ENCODE results near the gene PDGFRA.
"Not testable (repeated sequence)": the region's sequence is repeated elsewhere in the genome, so short reads cannot be mapped to it uniquely, and the experiment has no call there.

PDGFRA gene

DNA sequence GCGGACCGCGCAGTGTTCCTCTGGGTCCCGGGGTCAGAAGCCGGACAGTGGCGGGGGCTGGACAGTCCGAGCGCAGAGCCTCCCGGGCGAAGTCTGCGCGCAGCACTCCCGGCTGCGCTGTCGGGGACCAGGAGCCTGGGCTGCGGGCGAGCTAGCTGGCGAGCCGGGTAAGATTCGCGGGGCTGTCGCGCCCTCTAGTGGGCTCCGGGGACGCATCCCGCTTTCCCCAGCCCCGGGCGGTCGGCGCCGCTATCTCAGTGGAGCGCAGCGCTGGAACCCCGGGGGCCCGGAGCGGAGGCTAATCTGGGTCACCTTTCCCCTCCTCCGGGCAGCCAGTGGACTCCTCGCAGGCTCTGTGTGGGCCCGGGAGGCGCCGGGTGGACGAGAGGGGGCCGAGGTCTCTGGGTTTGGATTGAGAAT lies 4.2 kb downstream of the PDGFRA start:
- DNase-seq (ENCODE audit: extremely low read depth, low read depth): no peak
- TF ChIP-seq, protein P1, sequence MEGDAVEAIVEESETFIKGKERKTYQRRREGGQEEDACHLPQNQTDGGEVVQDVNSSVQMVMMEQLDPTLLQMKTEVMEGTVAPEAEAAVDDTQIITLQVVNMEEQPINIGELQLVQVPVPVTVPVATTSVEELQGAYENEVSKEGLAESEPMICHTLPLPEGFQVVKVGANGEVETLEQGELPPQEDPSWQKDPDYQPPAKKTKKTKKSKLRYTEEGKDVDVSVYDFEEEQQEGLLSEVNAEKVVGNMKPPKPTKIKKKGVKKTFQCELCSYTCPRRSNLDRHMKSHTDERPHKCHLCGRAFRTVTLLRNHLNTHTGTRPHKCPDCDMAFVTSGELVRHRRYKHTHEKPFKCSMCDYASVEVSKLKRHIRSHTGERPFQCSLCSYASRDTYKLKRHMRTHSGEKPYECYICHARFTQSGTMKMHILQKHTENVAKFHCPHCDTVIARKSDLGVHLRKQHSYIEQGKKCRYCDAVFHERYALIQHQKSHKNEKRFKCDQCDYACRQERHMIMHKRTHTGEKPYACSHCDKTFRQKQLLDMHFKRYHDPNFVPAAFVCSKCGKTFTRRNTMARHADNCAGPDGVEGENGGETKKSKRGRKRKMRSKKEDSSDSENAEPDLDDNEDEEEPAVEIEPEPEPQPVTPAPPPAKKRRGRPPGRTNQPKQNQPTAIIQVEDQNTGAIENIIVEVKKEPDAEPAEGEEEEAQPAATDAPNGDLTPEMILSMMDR (IDR thresholded peaks at IDR 0.05; ENCODE audit: low read depth, low read length): peak; percentile 72

DNA sequence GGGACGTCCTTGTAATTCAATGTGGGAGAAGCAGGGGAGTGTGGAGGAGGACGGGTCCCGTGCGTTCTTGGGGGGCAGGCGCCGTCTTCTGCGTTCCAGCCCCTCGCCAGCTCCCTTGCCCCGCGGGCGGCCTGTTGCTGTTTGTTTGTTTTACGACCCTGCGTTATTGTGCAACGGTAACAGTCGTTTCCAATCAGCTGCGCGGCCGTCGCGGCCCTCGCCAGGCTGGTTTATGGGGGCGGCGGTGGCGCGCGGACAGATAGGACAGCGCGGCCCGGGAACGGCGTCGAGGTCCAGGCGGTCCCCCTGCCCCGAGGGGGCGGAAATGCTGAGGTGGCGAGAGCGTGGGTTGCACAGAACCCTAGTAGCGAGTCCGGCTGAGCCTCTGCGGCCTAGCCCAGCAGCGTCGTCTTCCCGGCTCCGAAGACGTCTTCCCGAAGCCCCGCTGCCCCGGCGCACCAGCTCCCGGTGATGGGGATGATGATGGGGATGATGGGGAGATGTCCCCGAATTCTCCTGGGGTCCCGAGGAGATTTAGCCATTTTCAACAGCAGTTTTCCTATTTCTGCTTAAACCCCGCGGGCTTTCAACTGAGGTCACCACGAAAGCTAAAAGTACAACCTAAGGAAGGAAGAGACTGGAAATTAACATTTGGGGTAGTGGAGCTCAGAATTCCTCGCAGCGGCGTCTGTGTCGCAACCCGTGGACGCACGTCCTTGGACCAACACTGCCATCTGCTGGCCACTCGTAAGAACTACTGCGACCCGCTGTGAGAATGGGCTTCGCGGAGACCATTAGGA lies 4.8 kb downstream of the PDGFRA start:
- TF ChIP-seq, protein P1 (IDR thresholded peaks at IDR 0.05; ENCODE audit: low read depth, low read length): peak; percentile 81
- no peak for DNase-seq (ENCODE audit: extremely low read depth, low read depth)

DNA sequence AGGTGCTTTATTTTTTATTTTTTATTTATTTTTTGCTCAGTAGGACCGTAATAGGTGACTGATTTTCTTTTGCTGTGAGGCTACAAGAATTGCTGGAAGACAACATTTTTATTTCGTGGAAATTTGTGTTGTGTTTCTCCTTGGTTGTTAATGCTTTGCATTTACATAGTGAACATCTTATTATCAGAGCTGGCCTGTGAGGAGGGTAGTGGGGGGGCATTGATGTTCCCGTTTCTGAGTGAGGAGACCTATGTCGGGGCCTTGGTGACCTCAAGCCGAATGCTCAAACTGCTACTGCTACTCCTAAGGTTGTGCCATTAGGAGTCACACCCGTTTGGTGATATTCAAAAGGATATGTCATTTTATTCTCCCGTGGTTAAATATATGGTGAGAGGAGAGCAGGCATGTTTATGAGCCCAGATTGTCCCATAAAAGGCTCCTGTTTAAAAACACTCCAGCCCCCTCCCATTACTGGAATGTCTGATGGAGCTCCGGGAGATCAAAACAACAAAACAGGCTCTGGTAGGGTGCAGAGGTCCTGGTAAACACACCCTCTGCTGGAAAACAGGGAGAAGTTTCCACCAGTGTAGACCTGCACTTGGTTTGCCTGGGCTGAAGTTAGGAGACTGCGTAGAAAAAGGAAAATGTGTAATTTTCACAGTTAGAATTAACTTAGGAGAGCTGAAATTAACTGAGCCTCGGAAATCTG lies 5.6 kb downstream of the PDGFRA start:
- TF ChIP-seq, protein P1 (IDR thresholded peaks at IDR 0.05; ENCODE audit: low read depth, low read length): no peak; the same call in 1 of the 2 replicates
- DNase-seq (ENCODE audit: extremely low read depth, low read depth): no peak

DNA sequence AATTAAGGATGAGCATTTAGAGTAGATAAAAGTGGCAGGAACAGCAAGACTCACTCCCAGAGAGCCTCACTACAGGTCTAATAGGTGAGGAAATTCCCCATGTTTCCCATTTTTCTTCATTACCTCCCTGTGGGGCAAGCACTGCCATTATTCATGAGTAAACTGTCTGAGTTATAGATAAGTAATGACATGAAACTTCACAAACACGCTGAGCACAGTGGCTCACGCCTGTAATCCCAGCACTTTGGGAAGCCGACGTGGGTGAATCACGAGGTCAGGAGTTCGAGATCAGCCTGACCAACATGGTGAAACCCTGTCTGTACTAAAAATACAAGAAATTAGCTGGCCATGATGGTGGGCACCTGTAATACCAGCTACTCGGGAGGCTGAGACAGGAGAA lies 7.2 kb downstream of the PDGFRA start:
- not testable (repeated sequence) for DNase-seq (ENCODE audit: extremely low read depth, low read depth)

DNA sequence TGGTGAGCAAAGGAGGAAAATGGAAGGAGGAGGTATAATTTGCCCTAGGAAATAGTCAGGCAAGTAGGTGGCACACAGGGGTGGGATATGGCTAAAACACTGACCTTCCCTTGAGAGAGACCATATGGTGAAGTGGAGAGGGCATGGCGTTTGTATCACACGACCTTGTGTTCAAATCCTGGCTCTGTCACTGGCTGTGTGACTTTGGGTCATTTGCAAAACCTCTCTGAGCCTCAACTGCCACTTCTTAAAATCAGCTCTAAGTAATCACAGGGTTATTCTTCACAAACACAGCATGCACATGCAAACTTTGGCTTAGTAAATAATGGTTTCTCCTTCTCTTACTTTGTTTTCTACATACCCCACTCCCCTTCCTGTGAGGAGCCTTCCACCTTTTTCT lies 8.7 kb downstream of the PDGFRA start:
- TF ChIP-seq, protein P1 (IDR thresholded peaks at IDR 0.05; ENCODE audit: low read depth, low read length): no peak
- DNase-seq (ENCODE audit: extremely low read depth, low read depth): no peak

DNA sequence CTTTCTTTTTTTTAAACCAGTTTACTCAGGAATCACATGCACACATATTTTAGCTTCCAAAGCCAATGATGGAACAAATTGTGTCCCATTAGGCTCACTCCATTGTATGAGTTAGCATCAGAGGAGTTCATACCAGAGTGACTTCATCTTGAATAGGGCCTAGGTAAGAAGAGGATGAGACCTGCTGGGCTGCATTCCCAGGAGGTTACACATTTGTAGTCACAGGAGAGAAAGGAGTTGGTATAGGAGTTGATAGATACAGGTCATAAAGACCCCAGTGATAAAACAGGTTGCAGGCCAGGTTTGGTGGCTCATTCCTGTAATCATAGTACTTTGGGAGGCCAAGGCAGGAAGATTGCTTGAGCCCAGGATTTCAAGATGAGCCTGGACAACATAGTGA lies 9.3 kb downstream of the PDGFRA start:
- TF ChIP-seq, protein P1 (IDR thresholded peaks at IDR 0.05; ENCODE audit: low read depth, low read length): no peak
- no peak for DNase-seq (ENCODE audit: extremely low read depth, low read depth)

DNA sequence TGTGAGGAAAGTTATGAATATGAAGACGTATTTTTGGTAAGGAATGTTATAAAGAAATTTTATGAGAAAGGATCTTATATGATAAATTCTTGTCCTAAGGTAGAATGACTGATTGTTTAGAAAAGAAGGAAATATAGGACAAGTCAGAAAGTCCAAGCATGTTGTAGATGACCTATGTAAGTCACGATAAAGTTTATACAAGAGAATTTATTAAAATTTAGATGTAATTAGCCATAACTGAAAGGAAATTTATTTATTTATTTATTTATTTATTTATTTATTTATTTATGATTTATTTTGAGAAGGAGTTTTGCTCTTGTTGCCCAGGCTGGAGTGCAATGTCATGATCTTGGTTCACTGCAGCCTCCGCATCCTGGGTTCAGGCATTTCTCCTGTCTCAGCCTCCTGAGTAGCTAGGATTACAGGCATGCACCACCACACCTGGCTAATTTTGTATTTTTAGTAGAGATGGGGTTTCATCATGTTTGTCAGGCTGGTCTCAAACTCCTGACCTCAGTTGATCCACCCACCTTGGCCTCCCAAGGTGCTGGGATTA lies 12.3 kb downstream of the PDGFRA start:
- DNase-seq (ENCODE audit: extremely low read depth, low read depth): not testable (repeated sequence)

DNA sequence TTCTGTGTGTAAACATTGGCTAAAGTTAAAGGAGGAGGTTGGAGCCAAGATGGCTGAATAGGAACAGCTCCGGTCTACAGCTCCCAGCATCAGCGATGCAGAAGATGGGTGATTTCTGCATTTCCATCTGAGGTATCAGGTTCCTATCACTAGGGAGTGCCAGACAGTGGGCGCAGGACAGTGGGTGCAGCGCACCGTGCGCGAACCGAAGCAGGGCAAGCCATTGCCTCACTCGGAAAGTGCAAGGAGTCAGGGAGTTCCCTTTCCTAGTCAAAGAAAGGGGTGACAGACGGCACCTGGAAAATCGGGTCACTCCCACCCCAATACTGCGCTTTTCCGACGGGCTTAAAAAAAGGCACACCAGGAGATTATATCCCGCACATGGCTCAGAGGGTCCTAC lies 14.4 kb downstream of the PDGFRA start:
- not testable (repeated sequence) for DNase-seq (ENCODE audit: extremely low read depth, low read depth)

DNA sequence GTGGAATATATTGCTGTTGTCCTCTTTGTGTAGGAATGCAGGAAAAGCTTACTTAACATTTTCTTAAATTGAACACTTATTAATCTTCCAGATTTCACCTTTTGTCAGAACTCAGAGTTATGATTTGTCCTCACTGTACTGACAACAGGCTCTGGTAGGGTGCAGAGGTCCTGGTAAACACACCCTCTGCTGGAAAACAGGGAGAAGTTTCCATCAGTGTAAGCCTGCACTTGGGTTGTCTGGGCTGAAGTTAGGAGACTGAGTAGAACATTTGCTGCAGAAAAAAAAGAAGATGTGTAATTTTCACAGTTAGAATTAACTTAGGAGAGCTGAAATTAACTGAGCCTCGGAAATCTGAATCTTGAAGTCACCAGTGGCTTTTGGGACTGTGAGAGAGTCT lies 23.2 kb downstream of the PDGFRA start:
- DNase-seq (ENCODE audit: extremely low read depth, low read depth): not testable (repeated sequence)

All from AG09319 (cell line).